B cell (primary cell): Measurements from ENCODE around the gene SPTB. TPM values are rescaled to one million over a fixed set of nuclear protein-coding genes. Genes with fewer than 3 reads are reported as not detected.

Experiments used
- ATAC-seq: fragments of 200-7000 bp; cut with Tn5 transposase; one replicate; pipeline ENCODE4 v1.10.0; 2021; ENCODE audit warnings: low read depth, mild to moderate bottlenecking, moderate number of reproducible peaks, moderate library complexity
- CTCF ChIA-PET: fragments of 350-600 bp; sonication (Branson Sonifier 250); formaldehyde crosslinking; loops from one replicate; lab custom pipeline; 2021; ENCODE audit warnings: antibody characterized with exemption, inconsistent platforms; lab: Charles Lee
- POLR2A ChIA-PET: fragments of 350-600 bp; sonication (Branson Sonifier 250); formaldehyde crosslinking; loops from one replicate; lab custom pipeline; 2021; ENCODE audit warnings: antibody characterized with exemption; lab: Charles Lee
- DNase-seq: peaks from one replicate; pipeline ENCODE4 v3.0.0; 2013
- H2AFZ ChIP-seq: 2 replicates; pipeline ENCODE4 v1.6.1; 2012; ENCODE audit warnings: mild to moderate bottlenecking, low read depth, low read length; ENCODE audit not compliant: insufficient read depth, poor library complexity, severe bottlenecking
- H3K27ac ChIP-seq, 2 donors: 1 replicate in 1 of 2; 2 replicates in 1 of 2; pipeline ENCODE4 v1.5.1; 2012 to 2013; ENCODE audit warnings: low read length in 2 of 2, mild to moderate bottlenecking in 2 of 2, moderate library complexity in 1 of 2
- H3K27me3 ChIP-seq, 4 experiments: fragments of 200-600 bp in 1 of 4; sonication (generic) in 1 of 4; replicated peaks in 1 of 4; 1 replicate in 2 of 4; 2 replicates in 2 of 4; pipeline versions ENCODE4 v1.6.1 to v1.7.0; 2013 to 2016; ENCODE audit warnings: low read length in 3 of 4, mild to moderate bottlenecking in 2 of 4, mixed read lengths in 1 of 4, moderate library complexity in 1 of 4; ENCODE audit not compliant: insufficient read depth in 4 of 4, control insufficient read depth in 3 of 4; ENCODE audit errors: control extremely low read depth in 1 of 4
- H3K36me3 ChIP-seq, 2 experiments: replicated peaks in 1 of 2; 1 replicate in 1 of 2; 2 replicates in 1 of 2; pipeline versions ENCODE4 v1.6.1 to v1.7.1; 2013; ENCODE audit warnings: low read length in 1 of 2; ENCODE audit not compliant: insufficient read depth in 2 of 2, control insufficient read depth in 1 of 2; ENCODE audit errors: control extremely low read depth in 1 of 2, extremely low read depth in 1 of 2
- H3K4me1 ChIP-seq, 2 donors: fragments of 200-600 bp in 1 of 2; sonication (generic) in 1 of 2; 1 replicate in 1 of 2; 2 replicates in 1 of 2; pipeline versions ENCODE4 v1.5.1 to v1.6.1; 2013 to 2017; ENCODE audit warnings: low read length in 2 of 2; ENCODE audit not compliant: control insufficient read depth in 2 of 2, insufficient read depth in 2 of 2
- H3K4me2 ChIP-seq: replicated peaks from 2 replicates; pipeline ENCODE3; 2012; ENCODE audit warnings: mild to moderate bottlenecking, low read depth, low read length; ENCODE audit not compliant: poor library complexity, severe bottlenecking
- H3K4me3 ChIP-seq, 5 experiments: fragments of 200-600 bp in 1 of 5; sonication (generic) in 1 of 5; 1 replicate in 3 of 5; 2 replicates in 2 of 5; pipeline versions ENCODE4 v1.5.1 to v1.7.0; 2011 to 2016; ENCODE audit warnings: low read length in 4 of 5, mild to moderate bottlenecking in 4 of 5, low read depth in 2 of 5, control low read depth in 1 of 5, moderate library complexity in 1 of 5; ENCODE audit not compliant: insufficient read depth in 1 of 5; ENCODE audit errors: control extremely low read depth in 1 of 5, extremely low read depth in 1 of 5
- H3K79me2 ChIP-seq: fragments of 200-600 bp; sonication (generic); one replicate; pipeline ENCODE4 v1.6.0; 2016; ENCODE audit warnings: low read length; ENCODE audit not compliant: control insufficient read depth, insufficient read depth
- H3K9ac ChIP-seq: fragments of 200-600 bp; sonication (generic); 2 replicates; pipeline ENCODE4 v1.6.1; 2017; ENCODE audit warnings: mild to moderate bottlenecking, low read length, moderate library complexity
- H3K9me3 ChIP-seq, 3 donors: one replicate each; pipeline versions ENCODE4 v1.6.1 to v1.7.1; 2013; ENCODE audit warnings: low read length in 2 of 3; ENCODE audit not compliant: control insufficient read depth in 2 of 3, insufficient read depth in 1 of 3; ENCODE audit errors: control extremely low read depth in 1 of 3
- H4K20me1 ChIP-seq: 2 replicates; pipeline ENCODE4 v1.6.0; 2012; ENCODE audit warnings: mild to moderate bottlenecking, low read length; ENCODE audit not compliant: insufficient read depth, control insufficient read depth, poor library complexity, severe bottlenecking
- H3K27ac Mint-ChIP-seq: one replicate; pipeline ENCODE4 v1.8.0; 2021; ENCODE audit warnings: mixed read lengths
- H3K27me3 Mint-ChIP-seq: one replicate; pipeline ENCODE4 v1.8.0; 2021; ENCODE audit warnings: mixed read lengths
- H3K4me1 Mint-ChIP-seq: one replicate; pipeline ENCODE4 v1.8.0; 2021; ENCODE audit warnings: mixed read lengths
- H3K4me3 Mint-ChIP-seq: one replicate; pipeline ENCODE4 v1.8.0; 2021; ENCODE audit warnings: mixed read lengths
- H3K9me3 Mint-ChIP-seq: one replicate; pipeline ENCODE4 v1.8.0; 2022; ENCODE audit warnings: mixed read lengths; ENCODE audit not compliant: insufficient read depth
- CTCF ChIP-seq: fragments of 200-600 bp; IDR thresholded peaks from one replicate; pipeline ENCODE4 v1.8.0; 2022; ENCODE audit warnings: antibody characterized with exemption, mild to moderate bottlenecking
- EZH2 ChIP-seq: IDR thresholded peaks from 2 replicates; pipeline ENCODE4 v1.6.1; 2012; ENCODE audit warnings: borderline replicate concordance, low read depth, mild to moderate bottlenecking, moderate library complexity, low read length; ENCODE audit not compliant: insufficient read depth, poor library complexity, severe bottlenecking
- WGBS: methylation state at CpG from one replicate; pipeline ENCODE4 v1.1.5; 2013; ENCODE audit warnings: missing lambda C conversion rate; ENCODE audit not compliant: insufficient coverage; 5-methylcytosine and 5-hydroxymethylcytosine counted together
- intact Hi-C: fragments of 100-400 bp; cut with micrococcal nuclease; formaldehyde crosslinking; loops from one replicate; pipeline ENCODE4 v1.10.0; 2022
- polyA plus RNA-seq: library from polyadenylated mRNA; depleted of rRNA; stranded (reverse); fragments of >200 nt; gene quantifications from 2 replicates; pipeline ENCODE4 v1.2.3, GENCODE V29; 2012
- total RNA-seq, 2 donors: library from RNA; stranded (reverse); fragments of 120-200 nt in 1 of 2; gene quantifications; 1 replicate in 1 of 2; 2 replicates in 1 of 2; pipeline versions ENCODE4 v1.2.3 to v1.2.4, GENCODE V29; 2013 to 2022

Gene SPTB
- total and polyA plus RNA-seq, 2 donors (not counting 1 experiment from before 2014, with no cell fraction given) = 0.12 TPM; not detected in 1

DNA sequence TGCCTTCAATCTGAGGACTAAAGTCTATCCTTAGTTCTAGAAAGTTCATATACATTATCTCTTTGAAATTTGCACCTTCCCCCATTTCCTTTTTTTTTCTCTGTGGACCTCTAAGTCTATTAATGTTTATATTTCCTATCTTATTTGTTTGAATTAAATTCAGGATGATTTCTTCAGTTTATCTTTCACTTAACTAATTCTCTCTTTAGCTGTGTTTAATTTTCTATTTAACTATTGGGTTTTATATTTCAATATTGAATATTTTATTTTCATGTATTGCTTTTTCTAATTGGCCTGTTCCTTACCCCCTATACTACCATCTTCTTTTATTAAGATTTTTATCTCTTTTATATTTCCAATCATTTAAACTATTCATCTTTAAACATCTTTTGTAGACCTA lies 166.0 kb downstream of the SPTB start:
- CTCF ChIA-PET = no interaction called here
- Histone ChIP-seq H2AFZ (no peak overlapping the region), H3K27me3 (peaks cover 0 to 20% (median 5%) of the 10 kb centered on the region in 4 experiments), H3K4me2 (no peak overlapping the region), H3K79me2 (no peaks in the 10 kb centered on the region), H3K27ac (no peak overlapping the region), H3K4me3 (no peak overlapping the region), H3K4me1 (peaks cover 11 to 12% of the 10 kb centered on the region in 2 donors), H4K20me1 (no peaks in the 10 kb centered on the region), H3K36me3 (no peaks in the 10 kb centered on the region), H3K9me3 (peaks cover 4 to 20% (median 18%) of the 10 kb centered on the region in 3 donors), H3K9ac (no peak overlapping the region)
- Mint-ChIP-seq H3K4me3 (no peak overlapping the region), H3K9me3 (peaks cover 8% of the 10 kb centered on the region), H3K4me1 (peaks cover 11% of the 10 kb centered on the region), H3K27ac (no peak overlapping the region), H3K27me3 (peaks cover 45% of the 10 kb centered on the region)
- POLR2A ChIA-PET = no interaction called here
- intact Hi-C loops = no loop called here
- DNase-seq (no peak), ATAC-seq (no peak)
- TF ChIP-seq EZH2 (no peak), CTCF (no peak)

DNA sequence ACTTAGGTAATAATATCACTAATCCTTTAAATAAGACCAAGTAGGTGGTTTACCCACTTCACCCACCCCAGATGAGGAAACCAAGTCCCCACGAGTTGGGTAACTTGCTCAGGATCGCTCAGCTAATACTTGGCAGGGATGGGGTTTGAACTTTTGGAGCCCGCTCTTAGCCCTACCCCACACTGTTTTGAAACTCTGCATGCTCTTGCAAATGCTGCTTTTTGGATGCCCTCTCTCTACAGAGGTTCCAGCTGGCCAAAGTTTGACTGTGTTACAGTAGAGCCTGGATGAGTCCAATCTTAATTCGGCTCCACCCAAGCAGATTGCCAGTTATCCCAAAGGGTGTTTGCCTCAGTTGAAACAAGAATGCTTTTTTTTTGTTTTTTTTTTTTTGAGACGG lies 168.7 kb downstream of the SPTB start:
- H3K27me3 Mint-ChIP-seq = peaks cover 46% of the 10 kb centered on the region
- no peak overlapping the region for H3K4me3 Mint-ChIP-seq
- WGBS = 96% methylated on average over 4 of the region's 5 CpGs
- ChIA-PET CTCF (no interaction called here), POLR2A (no interaction called here)
- intact Hi-C loops = no loop called here
- no peak overlapping the region for H3K27ac Mint-ChIP-seq
- H3K27ac ChIP-seq = no peak overlapping the region
- H3K36me3 ChIP-seq = no peaks in the 10 kb centered on the region
- DNase-seq = no peak
- H3K4me1 ChIP-seq = peaks cover 15 to 21% of the 10 kb centered on the region in 2 donors
- H2AFZ ChIP-seq = no peak overlapping the region
- no peak overlapping the region for H3K9ac ChIP-seq
- TF ChIP-seq EZH2 (no peak), CTCF (no peak)
- H4K20me1 ChIP-seq = no peaks in the 10 kb centered on the region
- no peaks in the 10 kb centered on the region for H3K79me2 ChIP-seq
- H3K4me3 ChIP-seq = no peak overlapping the region
- H3K4me1 Mint-ChIP-seq = peaks cover 23% of the 10 kb centered on the region
- H3K9me3 Mint-ChIP-seq = peaks cover 8% of the 10 kb centered on the region
- no peak for ATAC-seq
- peaks cover 0 to 25% (median 5%) of the 10 kb centered on the region in 4 experiments for H3K27me3 ChIP-seq
- peaks cover 4 to 18% (median 17%) of the 10 kb centered on the region in 3 donors for H3K9me3 ChIP-seq
- H3K4me2 ChIP-seq = no peak overlapping the region
